ENCODE measurements around the gene TEK. TPM values are rescaled to one million over a fixed set of nuclear protein-coding genes. Genes with fewer than 3 reads are reported as not detected.

Gene TEK
- total RNA-seq, 1 donor from 2014 or later: 1.0 TPM

DNA sequence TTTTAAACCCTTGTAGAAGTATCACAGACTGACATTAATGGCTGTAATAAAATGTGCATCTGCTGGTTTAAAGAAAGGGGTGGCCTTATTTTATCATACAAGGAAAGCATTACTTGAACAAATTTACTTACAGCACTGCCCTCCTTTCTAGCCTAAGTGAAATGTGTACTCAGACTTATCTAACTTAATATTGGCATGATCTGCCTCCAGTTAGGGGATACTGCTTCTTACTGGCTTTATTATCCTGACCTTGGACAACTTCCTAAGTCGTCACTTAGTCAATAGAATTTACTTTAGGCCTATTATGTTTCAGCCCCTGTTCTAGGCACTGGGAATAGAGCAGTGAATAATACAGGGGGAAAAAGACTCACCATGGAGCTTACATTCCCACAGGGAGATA, 79.4 kb downstream of the TEK start:
- Mint-ChIP-seq H3K27me3 (ENCODE audit: unreplicated experiment) (no peaks in the 10 kb centered on the region), H3K9me3 (ENCODE audit: unreplicated experiment) (no peaks in the 10 kb centered on the region), H3K4me1 (ENCODE audit: low read depth, unreplicated experiment) (no peaks in the 10 kb centered on the region), H3K36me3 (ENCODE audit: unreplicated experiment) (no peaks in the 10 kb centered on the region), H3K4me3 (ENCODE audit: unreplicated experiment) (no peak overlapping the region), H3K27ac (ENCODE audit: unreplicated experiment) (no peak overlapping the region)
- DNase-seq: no peak
- TF ChIP-seq, protein P1, sequence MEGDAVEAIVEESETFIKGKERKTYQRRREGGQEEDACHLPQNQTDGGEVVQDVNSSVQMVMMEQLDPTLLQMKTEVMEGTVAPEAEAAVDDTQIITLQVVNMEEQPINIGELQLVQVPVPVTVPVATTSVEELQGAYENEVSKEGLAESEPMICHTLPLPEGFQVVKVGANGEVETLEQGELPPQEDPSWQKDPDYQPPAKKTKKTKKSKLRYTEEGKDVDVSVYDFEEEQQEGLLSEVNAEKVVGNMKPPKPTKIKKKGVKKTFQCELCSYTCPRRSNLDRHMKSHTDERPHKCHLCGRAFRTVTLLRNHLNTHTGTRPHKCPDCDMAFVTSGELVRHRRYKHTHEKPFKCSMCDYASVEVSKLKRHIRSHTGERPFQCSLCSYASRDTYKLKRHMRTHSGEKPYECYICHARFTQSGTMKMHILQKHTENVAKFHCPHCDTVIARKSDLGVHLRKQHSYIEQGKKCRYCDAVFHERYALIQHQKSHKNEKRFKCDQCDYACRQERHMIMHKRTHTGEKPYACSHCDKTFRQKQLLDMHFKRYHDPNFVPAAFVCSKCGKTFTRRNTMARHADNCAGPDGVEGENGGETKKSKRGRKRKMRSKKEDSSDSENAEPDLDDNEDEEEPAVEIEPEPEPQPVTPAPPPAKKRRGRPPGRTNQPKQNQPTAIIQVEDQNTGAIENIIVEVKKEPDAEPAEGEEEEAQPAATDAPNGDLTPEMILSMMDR (IDR thresholded peaks at IDR 0.05; ENCODE audit: partially characterized antibody, unreplicated experiment): no peak

DNA sequence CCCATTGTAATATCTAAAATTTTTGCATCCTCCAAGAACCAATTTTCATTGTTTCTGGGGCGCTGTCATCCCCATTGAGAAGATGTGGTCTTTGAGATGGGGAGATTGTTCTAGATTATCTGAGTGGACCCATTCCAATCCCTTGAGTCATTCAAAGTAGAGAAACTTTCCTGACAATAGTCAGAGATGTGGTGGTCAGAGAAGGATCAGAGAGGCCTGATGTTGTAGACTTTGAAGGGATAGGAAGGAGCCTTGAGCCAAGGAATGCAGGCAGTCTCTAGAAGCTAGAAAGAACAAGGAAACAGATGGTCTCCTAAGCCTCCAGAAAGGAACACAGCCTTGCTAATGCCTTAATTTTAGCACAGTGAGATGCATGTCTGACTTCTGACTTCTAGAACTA, 80.4 kb downstream of the TEK start:
- Mint-ChIP-seq H3K27ac (ENCODE audit: unreplicated experiment) (no peak overlapping the region), H3K36me3 (ENCODE audit: unreplicated experiment) (no peaks in the 10 kb centered on the region), H3K4me3 (ENCODE audit: unreplicated experiment) (no peak overlapping the region), H3K4me1 (ENCODE audit: low read depth, unreplicated experiment) (no peaks in the 10 kb centered on the region), H3K27me3 (ENCODE audit: unreplicated experiment) (no peaks in the 10 kb centered on the region), H3K9me3 (ENCODE audit: unreplicated experiment) (no peaks in the 10 kb centered on the region)
- DNase-seq: no peak
- TF ChIP-seq, protein P1 (IDR thresholded peaks at IDR 0.05; ENCODE audit: partially characterized antibody, unreplicated experiment): no peak

DNA sequence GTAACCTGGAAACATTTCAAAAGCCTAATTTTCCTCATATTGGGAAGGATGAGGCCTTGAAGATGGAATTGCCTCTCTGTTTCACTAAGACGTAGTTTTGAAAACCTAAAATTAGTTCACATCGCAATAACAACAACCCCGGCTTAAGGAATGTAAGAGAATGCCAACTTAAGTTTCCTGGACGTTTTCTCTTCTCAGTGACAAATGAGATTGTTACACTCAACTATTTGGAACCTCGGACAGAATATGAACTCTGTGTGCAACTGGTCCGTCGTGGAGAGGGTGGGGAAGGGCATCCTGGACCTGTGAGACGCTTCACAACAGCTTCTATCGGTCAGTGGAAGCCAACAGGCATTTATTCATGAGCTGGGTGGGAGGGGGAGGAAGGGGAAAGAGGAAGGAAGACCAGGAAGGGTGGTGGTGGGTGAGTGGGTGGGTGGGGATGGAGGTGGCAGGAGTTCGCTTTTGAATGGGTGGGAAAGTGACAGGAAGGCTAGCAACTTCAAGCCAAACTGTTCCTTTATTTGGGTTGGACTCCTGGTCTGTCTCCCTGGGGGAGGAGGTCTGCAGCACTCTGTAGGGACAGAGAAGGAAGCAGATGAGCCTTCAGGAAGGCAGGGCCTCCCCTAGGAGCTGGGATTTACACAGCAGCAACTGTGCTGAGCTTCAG, 83.4 kb downstream of the TEK start:
- Mint-ChIP-seq H3K4me1 (ENCODE audit: low read depth, unreplicated experiment) (no peaks in the 10 kb centered on the region), H3K9me3 (ENCODE audit: unreplicated experiment) (no peaks in the 10 kb centered on the region), H3K27me3 (ENCODE audit: unreplicated experiment) (no peaks in the 10 kb centered on the region), H3K27ac (ENCODE audit: unreplicated experiment) (no peak overlapping the region), H3K4me3 (ENCODE audit: unreplicated experiment) (no peak overlapping the region), H3K36me3 (ENCODE audit: unreplicated experiment) (no peaks in the 10 kb centered on the region)
- no peak for DNase-seq
- TF ChIP-seq, protein P1 (IDR thresholded peaks at IDR 0.05; ENCODE audit: partially characterized antibody, unreplicated experiment): no peak

DNA sequence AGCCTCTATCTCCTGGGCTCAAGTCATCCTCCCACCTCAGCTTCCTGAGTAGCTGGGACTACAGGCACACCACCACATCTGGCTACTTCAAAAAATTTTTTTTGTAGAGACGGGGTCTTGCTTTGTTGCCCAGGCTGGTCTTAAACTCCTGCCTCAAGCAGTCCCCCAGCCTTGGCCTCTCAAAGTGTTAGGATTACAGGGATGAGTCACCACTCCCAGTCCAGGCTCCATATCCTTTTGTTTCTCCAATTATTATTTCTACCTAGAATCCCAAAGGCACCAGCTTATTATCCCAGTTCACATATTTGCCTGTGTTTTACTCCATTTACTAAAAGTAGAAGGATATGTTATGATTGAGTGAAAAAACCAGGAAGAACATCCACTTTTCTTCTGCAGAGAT, 84.9 kb downstream of the TEK start:
- Mint-ChIP-seq H3K9me3 (ENCODE audit: unreplicated experiment) (no peaks in the 10 kb centered on the region), H3K36me3 (ENCODE audit: unreplicated experiment) (no peaks in the 10 kb centered on the region), H3K27me3 (ENCODE audit: unreplicated experiment) (no peaks in the 10 kb centered on the region), H3K27ac (ENCODE audit: unreplicated experiment) (no peak overlapping the region), H3K4me1 (ENCODE audit: low read depth, unreplicated experiment) (no peaks in the 10 kb centered on the region), H3K4me3 (ENCODE audit: unreplicated experiment) (no peak overlapping the region)
- TF ChIP-seq, protein P1 (IDR thresholded peaks at IDR 0.05; ENCODE audit: partially characterized antibody, unreplicated experiment): no peak
- DNase-seq: no peak

DNA sequence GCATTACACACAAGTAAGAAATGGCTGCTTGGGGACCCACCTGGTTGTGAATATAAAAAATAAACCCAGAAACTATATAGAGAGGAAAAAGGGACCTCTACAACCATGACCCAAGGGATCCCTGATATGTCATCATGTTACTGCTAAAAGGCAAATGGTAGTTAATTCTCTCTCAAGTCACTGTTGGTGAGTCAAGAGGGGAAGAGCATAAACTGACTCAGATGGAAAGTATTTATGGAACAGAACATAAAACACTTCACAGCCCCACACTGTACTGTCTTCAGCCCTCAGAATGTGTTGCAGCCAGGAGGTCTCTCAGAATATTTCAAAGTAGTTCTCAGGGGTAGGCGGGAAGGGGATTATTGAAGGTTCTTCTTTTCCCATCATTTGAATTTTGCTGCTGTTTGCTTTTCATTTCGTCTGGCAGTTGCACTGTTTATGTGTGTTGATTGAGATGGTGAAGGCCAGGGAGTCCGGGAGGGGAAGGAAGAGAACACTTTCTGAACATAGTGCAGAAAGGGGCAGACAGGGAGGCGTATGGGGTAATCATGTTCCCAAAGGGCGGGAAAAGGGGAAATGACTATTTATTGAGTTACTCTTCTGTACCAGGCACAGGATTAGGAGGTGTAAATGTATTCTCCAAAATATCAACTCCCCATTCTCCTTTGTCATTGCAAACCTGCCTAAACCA, 85.5 kb downstream of the TEK start:
- no peak for DNase-seq
- Mint-ChIP-seq H3K27me3 (ENCODE audit: unreplicated experiment) (no peaks in the 10 kb centered on the region), H3K9me3 (ENCODE audit: unreplicated experiment) (no peaks in the 10 kb centered on the region), H3K4me3 (ENCODE audit: unreplicated experiment) (no peak overlapping the region), H3K36me3 (ENCODE audit: unreplicated experiment) (no peaks in the 10 kb centered on the region), H3K27ac (ENCODE audit: unreplicated experiment) (no peak overlapping the region), H3K4me1 (ENCODE audit: low read depth, unreplicated experiment) (no peaks in the 10 kb centered on the region)
- TF ChIP-seq, protein P1 (IDR thresholded peaks at IDR 0.05; ENCODE audit: partially characterized antibody, unreplicated experiment): no peak
